GM10266 (cell line): Measurements from ENCODE around the gene MOGAT1.

Source experiments
- DNase-seq: peaks from one replicate; pipeline ENCODE4 v3.0.0; 2012; ENCODE audit errors: extremely low spot score
- CTCF ChIP-seq: IDR thresholded peaks from 2 replicates; pipeline ENCODE4 v1.5.1; 2012; ENCODE audit warnings: mild to moderate bottlenecking, low read depth; ENCODE audit not compliant: control insufficient read depth, insufficient read depth; ENCODE audit errors: missing control alignments

MOGAT1 gene

GRCh38 chr2:222641336-222641735 lies 30.1 kb upstream of the MOGAT1 start:
- no peak for TF ChIP-seq CTCF
- no peak for DNase-seq

- no peak for TF ChIP-seq CTCF
- DNase-seq = no peak
These were observed 28.3 kb upstream of the MOGAT1 start for GRCh38 chr2:222643134-222643533.

GRCh38 chr2:222646008-222646407 lies 25.4 kb upstream of the MOGAT1 start:
- no peak for DNase-seq
- TF ChIP-seq CTCF = no peak

- TF ChIP-seq CTCF = no peak
- no peak for DNase-seq
These were observed 21.7 kb upstream of the MOGAT1 start for GRCh38 chr2:222649801-222650200.

GRCh38 chr2:222651718-222652418 lies 19.6 kb upstream of the MOGAT1 start:
- TF ChIP-seq CTCF = no peak
- DNase-seq = no peak

- DNase-seq = no peak
- no peak for TF ChIP-seq CTCF
These were observed 18.8 kb upstream of the MOGAT1 start for GRCh38 chr2:222652491-222653255.

GRCh38 chr2:222653280-222653679 lies 18.2 kb upstream of the MOGAT1 start:
- DNase-seq = no peak

More at GRCh38 chr2:222653280-222653679, 18.2 kb upstream of the MOGAT1 start:
- TF ChIP-seq CTCF = no peak
